Lower leg skin (tissue), 4 donors: Measurements from ENCODE around the gene SMTN. TPM values are rescaled to one million over a fixed set of nuclear protein-coding genes. Genes with fewer than 3 reads are reported as not detected.
"Not testable (repeated sequence)": the region's sequence is repeated elsewhere in the genome, so short reads cannot be mapped to it uniquely, and the experiment has no call there.

Experiments
- DNase-seq, 2 donors: peaks; one replicate each; pipeline ENCODE4 v3.0.0-alpha.2; 2019; ENCODE audit warnings: low spot score in 2 of 2
- H3K4me3 ChIP-seq: fragments of 200-600 bp; sonication (generic); 2 replicates; pipeline ENCODE4 v1.5.1; 2017; ENCODE audit warnings: mild to moderate bottlenecking, low read depth; ENCODE audit not compliant: poor library complexity, severe bottlenecking
- CTCF ChIP-seq, 3 donors: fragments of 450-650 bp; IDR thresholded peaks; one replicate each; pipeline ENCODE4 v1.5.1; 2016; ENCODE audit warnings: antibody characterized with exemption in 3 of 3, mild to moderate bottlenecking in 3 of 3, moderate library complexity in 2 of 3
- POLR2A ChIP-seq, 2 donors: fragments of 450-650 bp; IDR thresholded peaks; one replicate each; pipeline ENCODE4 v1.6.1; 2016 to 2017; ENCODE audit warnings: antibody characterized with exemption in 2 of 2, mild to moderate bottlenecking in 1 of 2, moderate library complexity in 1 of 2
- WGBS, 2 donors: methylation state at CpG; one replicate each; pipeline ENCODE4 v1.1.5; 2018; 5-methylcytosine and 5-hydroxymethylcytosine counted together
- intact Hi-C: fragments of 100-400 bp; cut with DNase I; formaldehyde crosslinking; loops from one replicate; pipeline ENCODE4 v1.15.0; 2023; ENCODE audit warnings: low total_unique reads
- total RNA-seq, 4 donors: library from RNA; depleted of rRNA; stranded (reverse); fragments of >200 nt; gene quantifications; one replicate each; pipeline ENCODE4 v1.1.0, GENCODE V29; 2016

The SMTN gene
- total RNA-seq, 4 donors from 2014 or later, result 46.1 to 86.1 (median 62.3) TPM

- no peak overlapping the region for H3K4me3 ChIP-seq
- no peak for DNase-seq
- 93 to 96% methylated on average over 26 to 27 of the region's 27 CpGs for WGBS, 2 donors
- intact Hi-C loops, result no loop called here
- no peak for TF ChIP-seq POLR2A (IDR thresholded peaks at IDR 0.05)
- no peak for TF ChIP-seq CTCF (IDR thresholded peaks at IDR 0.05)
These were observed 15.7 kb downstream of the SMTN start for GRCh38 chr22:31096657-31097279.

GRCh38 chr22:31097539-31097938 is 16.4 kb downstream of the SMTN start:
- H3K4me3 ChIP-seq, DNase-seq, intact Hi-C loops: not testable (repeated sequence)
- 96 to 100% methylated on average over 5 of the region's 5 CpGs for WGBS, 2 donors

GRCh38 chr22:31097941-31098631 is 17.0 kb downstream of the SMTN start:
- intact Hi-C loops, result no loop called here
- DNase-seq, result no peak
- TF ChIP-seq POLR2A (IDR thresholded peaks at IDR 0.05) (no peak), CTCF (IDR thresholded peaks at IDR 0.05) (no peak)
- H3K4me3 ChIP-seq, result no peak overlapping the region
- WGBS, 2 donors, result 81 to 82% methylated on average over 10 of the region's 10 CpGs

- no peak for TF ChIP-seq CTCF (IDR thresholded peaks at IDR 0.05)
- TF ChIP-seq POLR2A (IDR thresholded peaks at IDR 0.05), result no peak
- DNase-seq, result no peak
- intact Hi-C loops, result no loop called here
- H3K4me3 ChIP-seq, result no peak overlapping the region
- WGBS, 2 donors, result 76 to 82% methylated on average over 35 of the region's 36 CpGs
These were observed 17.6 kb downstream of the SMTN start for GRCh38 chr22:31098632-31099110.

- H3K4me3 ChIP-seq, result no peak overlapping the region
- intact Hi-C loops, result no loop called here
- WGBS, 2 donors, result 91 to 94% methylated on average over 6 of the region's 6 CpGs
- TF ChIP-seq POLR2A (IDR thresholded peaks at IDR 0.05) (no peak), CTCF (IDR thresholded peaks at IDR 0.05) (no peak)
- DNase-seq, result no peak
These were observed 18.3 kb downstream of the SMTN start for GRCh38 chr22:31099386-31099785.

- DNase-seq, result no peak
- 93 to 94% methylated on average over 34 of the region's 34 CpGs for WGBS, 2 donors
- intact Hi-C loops, result loop anchor here (10.0 kb wide), 1 partner anchor 135 kb away; no protein-coding TSS in a partner anchor
- no peak for TF ChIP-seq CTCF (IDR thresholded peaks at IDR 0.05)
- TF ChIP-seq POLR2A (IDR thresholded peaks at IDR 0.05), result no peak
- no peak overlapping the region for H3K4me3 ChIP-seq
These were observed 19.0 kb downstream of the SMTN start for GRCh38 chr22:31099841-31100761.
